Measurements from ENCODE around the gene MSL3B.

Gene MSL3B

DNA sequence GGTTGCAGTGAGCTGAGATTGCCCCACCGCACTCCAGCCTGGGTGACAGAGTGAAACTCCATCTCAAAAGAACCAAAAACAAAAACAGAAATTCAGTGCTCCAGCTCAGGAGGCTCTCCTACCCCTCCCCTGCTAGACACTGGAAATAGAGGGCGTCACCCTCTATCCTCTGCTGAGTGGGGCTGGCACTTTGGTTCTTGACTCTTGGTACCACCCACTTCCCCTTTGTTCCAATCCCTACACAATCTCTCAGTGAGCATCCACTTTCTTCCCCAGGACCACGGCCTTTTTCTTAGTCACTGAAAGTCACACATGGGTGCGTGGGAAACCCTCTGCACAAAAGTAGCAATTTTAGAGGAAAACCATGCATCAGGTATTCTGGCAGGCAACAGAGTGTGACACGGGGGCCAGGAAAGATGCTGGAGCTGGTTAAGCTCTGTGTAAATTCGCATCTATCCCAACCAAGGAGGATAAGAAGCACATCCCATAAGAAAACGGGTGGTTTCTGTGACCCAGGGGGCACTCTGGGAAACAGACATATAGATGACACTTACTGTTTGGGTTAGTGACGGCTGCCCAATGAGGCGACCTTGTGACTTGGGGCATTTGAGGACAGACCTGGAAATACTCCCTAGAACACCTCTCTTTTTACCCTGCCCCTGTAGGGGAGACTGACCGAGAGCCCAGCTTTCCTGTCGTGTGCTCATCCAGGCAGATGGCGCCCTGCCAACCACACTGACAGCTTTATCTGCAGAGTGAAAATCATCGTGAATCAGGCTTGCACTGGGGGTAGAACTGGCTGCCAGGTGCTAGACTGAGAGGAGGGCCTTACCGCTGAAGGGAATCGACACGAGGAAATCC, 21.6 kb downstream of the MSL3B start:
- no peaks in the 10 kb centered on the region for H3K27me3 ChIP-seq (ENCODE audit: control insufficient read depth in 4 of 4, insufficient read depth in 4 of 4, low read length in 3 of 4)
- WGBS, result 90% methylated on average over 16 of the region's 16 CpGs
- no peaks in the 10 kb centered on the region for H3K36me3 ChIP-seq (ENCODE audit: control insufficient read depth in 4 of 4, insufficient read depth in 3 of 4, low read depth in 1 of 4, low read length in 3 of 4)
- H3K9ac ChIP-seq (ENCODE audit: low read depth in 1 of 2, low read length in 2 of 2), result no peak overlapping the region
- H3K9me3 ChIP-seq (ENCODE audit: control insufficient read depth in 4 of 4, low read length in 3 of 4), result no peaks in the 10 kb centered on the region
- peak; percentile 12 for DNase-seq (ENCODE audit: low spot score)
- H3K4me1 ChIP-seq (ENCODE audit: control insufficient read depth in 4 of 4, insufficient read depth in 4 of 4, low read length in 3 of 4), result no peaks in the 10 kb centered on the region
- no peak overlapping the region for H3K27ac ChIP-seq (ENCODE audit: low read depth in 1 of 2, low read length in 2 of 2)
- TF ChIP-seq, protein P1, sequence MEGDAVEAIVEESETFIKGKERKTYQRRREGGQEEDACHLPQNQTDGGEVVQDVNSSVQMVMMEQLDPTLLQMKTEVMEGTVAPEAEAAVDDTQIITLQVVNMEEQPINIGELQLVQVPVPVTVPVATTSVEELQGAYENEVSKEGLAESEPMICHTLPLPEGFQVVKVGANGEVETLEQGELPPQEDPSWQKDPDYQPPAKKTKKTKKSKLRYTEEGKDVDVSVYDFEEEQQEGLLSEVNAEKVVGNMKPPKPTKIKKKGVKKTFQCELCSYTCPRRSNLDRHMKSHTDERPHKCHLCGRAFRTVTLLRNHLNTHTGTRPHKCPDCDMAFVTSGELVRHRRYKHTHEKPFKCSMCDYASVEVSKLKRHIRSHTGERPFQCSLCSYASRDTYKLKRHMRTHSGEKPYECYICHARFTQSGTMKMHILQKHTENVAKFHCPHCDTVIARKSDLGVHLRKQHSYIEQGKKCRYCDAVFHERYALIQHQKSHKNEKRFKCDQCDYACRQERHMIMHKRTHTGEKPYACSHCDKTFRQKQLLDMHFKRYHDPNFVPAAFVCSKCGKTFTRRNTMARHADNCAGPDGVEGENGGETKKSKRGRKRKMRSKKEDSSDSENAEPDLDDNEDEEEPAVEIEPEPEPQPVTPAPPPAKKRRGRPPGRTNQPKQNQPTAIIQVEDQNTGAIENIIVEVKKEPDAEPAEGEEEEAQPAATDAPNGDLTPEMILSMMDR (IDR thresholded peaks at IDR 0.05; ENCODE audit: low read depth, low read length, missing input control), result no peak
- TF ChIP-seq RAD21 (IDR thresholded peaks at IDR 0.05) (no peak), JUND (IDR thresholded peaks at IDR 0.05) (no peak), NR2F2 (IDR thresholded peaks at IDR 0.05) (no peak), SP1 (IDR thresholded peaks at IDR 0.05) (no peak), RXRA (IDR thresholded peaks at IDR 0.05) (no peak)
- no peak overlapping the region for H3K4me3 ChIP-seq (ENCODE audit: low read depth in 1 of 3, low read length in 3 of 3)

DNA sequence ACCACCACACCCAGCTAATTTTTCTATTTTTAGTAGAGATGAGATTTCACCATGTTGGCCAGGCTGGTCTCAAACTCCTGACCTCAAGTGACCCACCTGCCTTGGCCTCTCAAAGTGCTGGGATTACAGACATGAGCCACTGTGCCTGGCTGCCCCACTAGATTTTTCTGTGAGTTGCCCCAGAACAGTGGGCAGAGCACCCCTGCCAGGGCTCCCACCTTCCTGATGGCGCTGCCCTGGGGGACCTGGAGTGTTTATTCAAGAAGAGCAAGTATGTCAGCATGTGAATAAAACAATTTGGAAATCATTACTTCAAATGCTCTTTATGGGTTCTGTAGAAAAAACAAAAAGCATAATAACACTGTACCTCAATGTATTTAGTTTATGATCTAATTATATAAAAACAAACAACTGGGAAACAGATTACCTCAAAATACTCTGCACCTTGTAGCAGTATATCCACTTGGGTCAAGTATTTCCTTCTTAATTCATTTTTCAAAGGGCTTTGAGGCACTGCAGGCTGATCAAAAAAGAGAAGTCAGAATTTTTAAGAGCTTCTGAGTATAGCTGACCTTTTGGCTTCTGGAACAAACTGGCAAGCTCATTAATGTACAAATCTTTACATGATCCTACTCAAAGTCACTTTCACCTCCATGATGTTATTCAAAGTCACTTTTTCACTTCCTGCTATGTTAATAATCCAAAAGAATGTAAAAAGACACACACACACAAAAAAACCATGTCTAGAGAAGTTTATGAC, 22.7 kb downstream of the MSL3B start:
- no peak for DNase-seq (ENCODE audit: low spot score)
- 96% methylated on average over 1 of the region's 1 CpG for WGBS

DNA sequence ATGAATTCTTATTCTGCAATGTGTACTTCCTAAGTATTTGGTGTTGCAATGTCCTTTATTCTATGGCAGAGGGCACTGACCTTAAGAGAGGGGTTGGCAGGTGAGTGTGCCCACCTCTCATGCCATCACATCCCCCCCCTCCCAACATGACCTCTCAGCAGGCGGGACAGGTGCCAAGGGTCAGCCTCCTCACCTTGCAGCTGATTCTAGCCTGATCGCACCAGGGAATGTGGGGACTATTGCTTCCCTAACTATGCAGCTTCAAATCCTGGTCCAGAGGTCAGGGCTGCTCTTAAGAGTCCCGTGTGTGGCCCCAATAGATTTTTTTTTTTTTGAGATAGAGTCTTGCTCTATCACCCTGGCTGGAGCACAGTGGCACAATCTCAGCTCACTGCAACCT, 23.4 kb downstream of the MSL3B start:
- no peak overlapping the region for H3K9ac ChIP-seq (ENCODE audit: low read depth in 1 of 2, low read length in 2 of 2)
- H3K4me3 ChIP-seq (ENCODE audit: low read depth in 1 of 3, low read length in 3 of 3), result no peak overlapping the region
- no peak for TF ChIP-seq FOXA1 (IDR thresholded peaks at IDR 0.05)
- TF ChIP-seq SP1 (IDR thresholded peaks at IDR 0.05), result no peak
- no peak for TF ChIP-seq NR2F2 (IDR thresholded peaks at IDR 0.05)
- TF ChIP-seq, protein P1 (IDR thresholded peaks at IDR 0.05; ENCODE audit: low read depth, low read length, missing input control), result no peak
- TF ChIP-seq RAD21 (IDR thresholded peaks at IDR 0.05), result no peak
- no peak for TF ChIP-seq JUND (IDR thresholded peaks at IDR 0.05)
- no peak for TF ChIP-seq EGR1 (IDR thresholded peaks at IDR 0.05; ENCODE audit: low read depth in 2 of 2)
- no peak for TF ChIP-seq HNF4A (conservative IDR thresholded peaks at IDR 0.05)
- TF ChIP-seq, protein P2, sequence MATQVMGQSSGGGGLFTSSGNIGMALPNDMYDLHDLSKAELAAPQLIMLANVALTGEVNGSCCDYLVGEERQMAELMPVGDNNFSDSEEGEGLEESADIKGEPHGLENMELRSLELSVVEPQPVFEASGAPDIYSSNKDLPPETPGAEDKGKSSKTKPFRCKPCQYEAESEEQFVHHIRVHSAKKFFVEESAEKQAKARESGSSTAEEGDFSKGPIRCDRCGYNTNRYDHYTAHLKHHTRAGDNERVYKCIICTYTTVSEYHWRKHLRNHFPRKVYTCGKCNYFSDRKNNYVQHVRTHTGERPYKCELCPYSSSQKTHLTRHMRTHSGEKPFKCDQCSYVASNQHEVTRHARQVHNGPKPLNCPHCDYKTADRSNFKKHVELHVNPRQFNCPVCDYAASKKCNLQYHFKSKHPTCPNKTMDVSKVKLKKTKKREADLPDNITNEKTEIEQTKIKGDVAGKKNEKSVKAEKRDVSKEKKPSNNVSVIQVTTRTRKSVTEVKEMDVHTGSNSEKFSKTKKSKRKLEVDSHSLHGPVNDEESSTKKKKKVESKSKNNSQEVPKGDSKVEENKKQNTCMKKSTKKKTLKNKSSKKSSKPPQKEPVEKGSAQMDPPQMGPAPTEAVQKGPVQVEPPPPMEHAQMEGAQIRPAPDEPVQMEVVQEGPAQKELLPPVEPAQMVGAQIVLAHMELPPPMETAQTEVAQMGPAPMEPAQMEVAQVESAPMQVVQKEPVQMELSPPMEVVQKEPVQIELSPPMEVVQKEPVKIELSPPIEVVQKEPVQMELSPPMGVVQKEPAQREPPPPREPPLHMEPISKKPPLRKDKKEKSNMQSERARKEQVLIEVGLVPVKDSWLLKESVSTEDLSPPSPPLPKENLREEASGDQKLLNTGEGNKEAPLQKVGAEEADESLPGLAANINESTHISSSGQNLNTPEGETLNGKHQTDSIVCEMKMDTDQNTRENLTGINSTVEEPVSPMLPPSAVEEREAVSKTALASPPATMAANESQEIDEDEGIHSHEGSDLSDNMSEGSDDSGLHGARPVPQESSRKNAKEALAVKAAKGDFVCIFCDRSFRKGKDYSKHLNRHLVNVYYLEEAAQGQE (IDR thresholded peaks at IDR 0.05), result no peak
- no peaks in the 10 kb centered on the region for H3K4me1 ChIP-seq (ENCODE audit: control insufficient read depth in 4 of 4, insufficient read depth in 4 of 4, low read length in 3 of 4)
- no peaks in the 10 kb centered on the region for H3K9me3 ChIP-seq (ENCODE audit: control insufficient read depth in 4 of 4, low read length in 3 of 4)
- H3K27ac ChIP-seq (ENCODE audit: low read depth in 1 of 2, low read length in 2 of 2), result no peak overlapping the region
- WGBS, result 92% methylated on average over 3 of the region's 3 CpGs
- DNase-seq (ENCODE audit: low spot score), result no peak
- H3K36me3 ChIP-seq (ENCODE audit: control insufficient read depth in 4 of 4, insufficient read depth in 3 of 4, low read depth in 1 of 4, low read length in 3 of 4), result no peaks in the 10 kb centered on the region
- H3K27me3 ChIP-seq (ENCODE audit: control insufficient read depth in 4 of 4, insufficient read depth in 4 of 4, low read length in 3 of 4), result no peaks in the 10 kb centered on the region

More for the DNA sequence above, 22.7 kb downstream of the MSL3B start:
- TF ChIP-seq RAD21 (IDR thresholded peaks at IDR 0.05) (no peak), FOXA1 (IDR thresholded peaks at IDR 0.05) (no peak), TAF1 (conservative IDR thresholded peaks at IDR 0.05) (no peak), JUND (IDR thresholded peaks at IDR 0.05) (no peak)
- TF ChIP-seq, protein P3, sequence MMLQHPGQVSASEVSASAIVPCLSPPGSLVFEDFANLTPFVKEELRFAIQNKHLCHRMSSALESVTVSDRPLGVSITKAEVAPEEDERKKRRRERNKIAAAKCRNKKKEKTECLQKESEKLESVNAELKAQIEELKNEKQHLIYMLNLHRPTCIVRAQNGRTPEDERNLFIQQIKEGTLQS (IDR thresholded peaks at IDR 0.05), result no peak
- TF ChIP-seq, protein P4, sequence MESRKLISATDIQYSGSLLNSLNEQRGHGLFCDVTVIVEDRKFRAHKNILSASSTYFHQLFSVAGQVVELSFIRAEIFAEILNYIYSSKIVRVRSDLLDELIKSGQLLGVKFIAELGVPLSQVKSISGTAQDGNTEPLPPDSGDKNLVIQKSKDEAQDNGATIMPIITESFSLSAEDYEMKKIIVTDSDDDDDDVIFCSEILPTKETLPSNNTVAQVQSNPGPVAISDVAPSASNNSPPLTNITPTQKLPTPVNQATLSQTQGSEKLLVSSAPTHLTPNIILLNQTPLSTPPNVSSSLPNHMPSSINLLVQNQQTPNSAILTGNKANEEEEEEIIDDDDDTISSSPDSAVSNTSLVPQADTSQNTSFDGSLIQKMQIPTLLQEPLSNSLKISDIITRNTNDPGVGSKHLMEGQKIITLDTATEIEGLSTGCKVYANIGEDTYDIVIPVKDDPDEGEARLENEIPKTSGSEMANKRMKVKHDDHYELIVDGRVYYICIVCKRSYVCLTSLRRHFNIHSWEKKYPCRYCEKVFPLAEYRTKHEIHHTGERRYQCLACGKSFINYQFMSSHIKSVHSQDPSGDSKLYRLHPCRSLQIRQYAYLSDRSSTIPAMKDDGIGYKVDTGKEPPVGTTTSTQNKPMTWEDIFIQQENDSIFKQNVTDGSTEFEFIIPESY (IDR thresholded peaks at IDR 0.05), result no peak
- Histone ChIP-seq H3K36me3 (ENCODE audit: control insufficient read depth in 4 of 4, insufficient read depth in 3 of 4, low read depth in 1 of 4, low read length in 3 of 4) (no peaks in the 10 kb centered on the region), H3K4me3 (ENCODE audit: low read depth in 1 of 3, low read length in 3 of 3) (no peak overlapping the region), H3K9ac (ENCODE audit: low read depth in 1 of 2, low read length in 2 of 2) (no peak overlapping the region), H3K4me1 (ENCODE audit: control insufficient read depth in 4 of 4, insufficient read depth in 4 of 4, low read length in 3 of 4) (no peaks in the 10 kb centered on the region), H3K9me3 (ENCODE audit: control insufficient read depth in 4 of 4, low read length in 3 of 4) (no peaks in the 10 kb centered on the region), H3K27me3 (ENCODE audit: control insufficient read depth in 4 of 4, insufficient read depth in 4 of 4, low read length in 3 of 4) (no peaks in the 10 kb centered on the region), H3K27ac (ENCODE audit: low read depth in 1 of 2, low read length in 2 of 2) (no peak overlapping the region)
